B cell (primary cell): ENCODE results near the gene TCEAL4. TPM values are rescaled to one million over a fixed set of nuclear protein-coding genes. Genes with fewer than 3 reads are reported as not detected.

Experiments
- ATAC-seq: fragments of 200-7000 bp; cut with Tn5 transposase; one replicate; pipeline ENCODE4 v1.10.0; 2021; ENCODE audit warnings: low read depth, mild to moderate bottlenecking, moderate number of reproducible peaks, moderate library complexity
- CTCF ChIA-PET: fragments of 350-600 bp; sonication (Branson Sonifier 250); formaldehyde crosslinking; loops from one replicate; lab custom pipeline; 2021; ENCODE audit warnings: antibody characterized with exemption, inconsistent platforms; lab: Charles Lee
- POLR2A ChIA-PET: fragments of 350-600 bp; sonication (Branson Sonifier 250); formaldehyde crosslinking; loops from one replicate; lab custom pipeline; 2021; ENCODE audit warnings: antibody characterized with exemption; lab: Charles Lee
- DNase-seq: peaks from one replicate; pipeline ENCODE4 v3.0.0; 2013
- H2AFZ ChIP-seq: 2 replicates; pipeline ENCODE4 v1.6.1; 2012; ENCODE audit warnings: mild to moderate bottlenecking, low read depth, low read length; ENCODE audit not compliant: insufficient read depth, poor library complexity, severe bottlenecking
- H3K27ac ChIP-seq, 2 donors: 1 replicate in 1 of 2; 2 replicates in 1 of 2; pipeline ENCODE4 v1.5.1; 2012 to 2013; ENCODE audit warnings: low read length in 2 of 2, mild to moderate bottlenecking in 2 of 2, moderate library complexity in 1 of 2
- H3K27me3 ChIP-seq, 4 experiments: fragments of 200-600 bp in 1 of 4; sonication (generic) in 1 of 4; replicated peaks in 1 of 4; 1 replicate in 2 of 4; 2 replicates in 2 of 4; pipeline versions ENCODE4 v1.6.1 to v1.7.0; 2013 to 2016; ENCODE audit warnings: low read length in 3 of 4, mild to moderate bottlenecking in 2 of 4, mixed read lengths in 1 of 4, moderate library complexity in 1 of 4; ENCODE audit not compliant: insufficient read depth in 4 of 4, control insufficient read depth in 3 of 4; ENCODE audit errors: control extremely low read depth in 1 of 4
- H3K36me3 ChIP-seq, 2 experiments: replicated peaks in 1 of 2; 1 replicate in 1 of 2; 2 replicates in 1 of 2; pipeline versions ENCODE4 v1.6.1 to v1.7.1; 2013; ENCODE audit warnings: low read length in 1 of 2; ENCODE audit not compliant: insufficient read depth in 2 of 2, control insufficient read depth in 1 of 2; ENCODE audit errors: control extremely low read depth in 1 of 2, extremely low read depth in 1 of 2
- H3K4me1 ChIP-seq, 2 donors: fragments of 200-600 bp in 1 of 2; sonication (generic) in 1 of 2; 1 replicate in 1 of 2; 2 replicates in 1 of 2; pipeline versions ENCODE4 v1.5.1 to v1.6.1; 2013 to 2017; ENCODE audit warnings: low read length in 2 of 2; ENCODE audit not compliant: control insufficient read depth in 2 of 2, insufficient read depth in 2 of 2
- H3K4me2 ChIP-seq: replicated peaks from 2 replicates; pipeline ENCODE3; 2012; ENCODE audit warnings: mild to moderate bottlenecking, low read depth, low read length; ENCODE audit not compliant: poor library complexity, severe bottlenecking
- H3K4me3 ChIP-seq, 5 experiments: fragments of 200-600 bp in 1 of 5; sonication (generic) in 1 of 5; 1 replicate in 3 of 5; 2 replicates in 2 of 5; pipeline versions ENCODE4 v1.5.1 to v1.7.0; 2011 to 2016; ENCODE audit warnings: low read length in 4 of 5, mild to moderate bottlenecking in 4 of 5, low read depth in 2 of 5, control low read depth in 1 of 5, moderate library complexity in 1 of 5; ENCODE audit not compliant: insufficient read depth in 1 of 5; ENCODE audit errors: control extremely low read depth in 1 of 5, extremely low read depth in 1 of 5
- H3K79me2 ChIP-seq: fragments of 200-600 bp; sonication (generic); one replicate; pipeline ENCODE4 v1.6.0; 2016; ENCODE audit warnings: low read length; ENCODE audit not compliant: control insufficient read depth, insufficient read depth
- H3K9ac ChIP-seq: fragments of 200-600 bp; sonication (generic); 2 replicates; pipeline ENCODE4 v1.6.1; 2017; ENCODE audit warnings: mild to moderate bottlenecking, low read length, moderate library complexity
- H3K9me3 ChIP-seq, 3 donors: one replicate each; pipeline versions ENCODE4 v1.6.1 to v1.7.1; 2013; ENCODE audit warnings: low read length in 2 of 3; ENCODE audit not compliant: control insufficient read depth in 2 of 3, insufficient read depth in 1 of 3; ENCODE audit errors: control extremely low read depth in 1 of 3
- H4K20me1 ChIP-seq: 2 replicates; pipeline ENCODE4 v1.6.0; 2012; ENCODE audit warnings: mild to moderate bottlenecking, low read length; ENCODE audit not compliant: insufficient read depth, control insufficient read depth, poor library complexity, severe bottlenecking
- H3K27ac Mint-ChIP-seq: one replicate; pipeline ENCODE4 v1.8.0; 2021; ENCODE audit warnings: mixed read lengths
- H3K27me3 Mint-ChIP-seq: one replicate; pipeline ENCODE4 v1.8.0; 2021; ENCODE audit warnings: mixed read lengths
- H3K4me1 Mint-ChIP-seq: one replicate; pipeline ENCODE4 v1.8.0; 2021; ENCODE audit warnings: mixed read lengths
- H3K4me3 Mint-ChIP-seq: one replicate; pipeline ENCODE4 v1.8.0; 2021; ENCODE audit warnings: mixed read lengths
- H3K9me3 Mint-ChIP-seq: one replicate; pipeline ENCODE4 v1.8.0; 2022; ENCODE audit warnings: mixed read lengths; ENCODE audit not compliant: insufficient read depth
- CTCF ChIP-seq: fragments of 200-600 bp; IDR thresholded peaks from one replicate; pipeline ENCODE4 v1.8.0; 2022; ENCODE audit warnings: antibody characterized with exemption, mild to moderate bottlenecking
- EZH2 ChIP-seq: IDR thresholded peaks from 2 replicates; pipeline ENCODE4 v1.6.1; 2012; ENCODE audit warnings: borderline replicate concordance, low read depth, mild to moderate bottlenecking, moderate library complexity, low read length; ENCODE audit not compliant: insufficient read depth, poor library complexity, severe bottlenecking
- WGBS: methylation state at CpG from one replicate; pipeline ENCODE4 v1.1.5; 2013; ENCODE audit warnings: missing lambda C conversion rate; ENCODE audit not compliant: insufficient coverage; 5-methylcytosine and 5-hydroxymethylcytosine counted together
- intact Hi-C: fragments of 100-400 bp; cut with micrococcal nuclease; formaldehyde crosslinking; loops from one replicate; pipeline ENCODE4 v1.10.0; 2022
- polyA plus RNA-seq: library from polyadenylated mRNA; depleted of rRNA; stranded (reverse); fragments of >200 nt; gene quantifications from 2 replicates; pipeline ENCODE4 v1.2.3, GENCODE V29; 2012
- total RNA-seq, 2 donors: library from RNA; stranded (reverse); fragments of 120-200 nt in 1 of 2; gene quantifications; 1 replicate in 1 of 2; 2 replicates in 1 of 2; pipeline versions ENCODE4 v1.2.3 to v1.2.4, GENCODE V29; 2013 to 2022

Gene TCEAL4
- total and polyA plus RNA-seq, 2 donors (not counting 1 experiment from before 2014, with no cell fraction given): 3.0 to 23.1 TPM

GRCh38 chrX:103560256-103560655 lies 25.1 kb upstream of the TCEAL4 start:
- TF ChIP-seq CTCF (no peak), EZH2 (no peak)
- no peaks in the 10 kb centered on the region for H3K27me3 Mint-ChIP-seq
- CTCF ChIA-PET: no interaction called here

GRCh38 chrX:103562801-103563200 lies 22.5 kb upstream of the TCEAL4 start:
- no peak for DNase-seq
- H3K4me1 ChIP-seq: no peaks in the 10 kb centered on the region
- no peaks in the 10 kb centered on the region for H3K36me3 ChIP-seq
- Mint-ChIP-seq H3K4me3 (no peak overlapping the region), H3K27ac (no peak overlapping the region), H3K9me3 (no peaks in the 10 kb centered on the region), H3K27me3 (no peaks in the 10 kb centered on the region), H3K4me1 (peaks cover 1% of the 10 kb centered on the region)
- no peak overlapping the region for H3K4me3 ChIP-seq
- no CpG with 5 or more reads among the region's 2 CpGs for WGBS
- H3K4me2 ChIP-seq: no peak overlapping the region
- ChIA-PET CTCF (no interaction called here), POLR2A (no interaction called here)
- H2AFZ ChIP-seq: no peak overlapping the region
- H4K20me1 ChIP-seq: no peaks in the 10 kb centered on the region
- H3K79me2 ChIP-seq: no peaks in the 10 kb centered on the region
- no peak overlapping the region for H3K9ac ChIP-seq
- TF ChIP-seq EZH2 (no peak), CTCF (no peak)
- peaks cover 0 to 2% (median 0%) of the 10 kb centered on the region in 4 experiments for H3K27me3 ChIP-seq
- H3K27ac ChIP-seq: no peak overlapping the region
- H3K9me3 ChIP-seq: no peaks in the 10 kb centered on the region
- ATAC-seq: no peak
- intact Hi-C loops: no loop called here

More at GRCh38 chrX:103560256-103560655, 25.1 kb upstream of the TCEAL4 start:
- Histone ChIP-seq H3K36me3 (no peaks in the 10 kb centered on the region), H3K9ac (no peak overlapping the region), H3K4me3 (no peak overlapping the region), H3K27ac (no peak overlapping the region), H3K79me2 (no peaks in the 10 kb centered on the region), H2AFZ (no peak overlapping the region), H3K4me1 (peaks cover 0 to under 1% of the 10 kb centered on the region in 2 donors), H3K4me2 (no peak overlapping the region), H4K20me1 (no peaks in the 10 kb centered on the region), H3K9me3 (no peaks in the 10 kb centered on the region), H3K27me3 (peaks cover 0 to 2% (median 0%) of the 10 kb centered on the region in 4 experiments)
- POLR2A ChIA-PET: no interaction called here
- Mint-ChIP-seq H3K9me3 (no peaks in the 10 kb centered on the region), H3K4me1 (peaks cover 1% of the 10 kb centered on the region), H3K27ac (no peak overlapping the region), H3K4me3 (no peak overlapping the region)
- no peak for ATAC-seq
- WGBS: no CpG with 5 or more reads among the region's 1 CpG
- DNase-seq: no peak
- intact Hi-C loops: no loop called here
